AG04450 (cell line): Measurements from ENCODE around the gene ZYG11A. TPM values are rescaled to one million over a fixed set of nuclear protein-coding genes. Genes with fewer than 3 reads are reported as not detected.

Experiments used
- CTCF ChIA-PET: fragments of 300-600, 350-600 bp; formaldehyde crosslinking; extraction: SDS; loops from one replicate; lab custom pipeline; 2022; ENCODE audit warnings: antibody characterized with exemption, inconsistent platforms; lab: Charles Lee
- POLR2A ChIA-PET: fragments of 350-600 bp; formaldehyde crosslinking; extraction: SDS; loops from one replicate; lab custom pipeline; 2021; ENCODE audit warnings: antibody characterized with exemption, inconsistent platforms; lab: Yijun Ruan, JAX
- DNase-seq: peaks from one replicate; pipeline ENCODE4 v3.0.0-alpha.2; 2011; ENCODE audit warnings: low read depth, low spot score
- H3K27ac ChIP-seq: one replicate; pipeline ENCODE4 v1.5.1; 2012; ENCODE audit warnings: low read depth, low read length, control low read depth
- H3K27me3 ChIP-seq: one replicate; pipeline ENCODE4 v1.6.0; 2012; ENCODE audit warnings: low read length; ENCODE audit not compliant: control insufficient read depth, insufficient read depth
- H3K4me3 ChIP-seq: 2 replicates; pipeline ENCODE4 v1.5.1; 2011; ENCODE audit warnings: mild to moderate bottlenecking, low read depth, low read length, control low read depth
- H3K9me3 ChIP-seq: 2 replicates; pipeline ENCODE4 v1.5.1; 2012; ENCODE audit warnings: low read length; ENCODE audit not compliant: control insufficient read depth, insufficient read depth
- CTCF ChIP-seq: IDR thresholded peaks from 2 replicates; pipeline ENCODE4 v1.5.1; 2011; ENCODE audit warnings: low read depth, low read length, control low read depth, inconsistent platforms
- polyA plus RNA-seq: library from polyadenylated mRNA; depleted of rRNA; stranded (reverse); fragments of >200 nt; gene quantifications from 2 replicates; pipeline ENCODE4 v1.2.3, GENCODE V29; 2011

The ZYG11A gene
- polyA plus RNA-seq, 1 experiment = 1.1 TPM

- H3K27ac ChIP-seq = no peak overlapping the region
- TF ChIP-seq CTCF = no peak
- H3K4me3 ChIP-seq = no peak overlapping the region
- no peak for DNase-seq
- CTCF ChIA-PET = no interaction called here
- H3K9me3 ChIP-seq = no peaks in the 10 kb centered on the region; the same call in 1 of the 2 replicates
- H3K27me3 ChIP-seq = no peaks in the 10 kb centered on the region
- POLR2A ChIA-PET = no interaction called here
These were observed 5.9 kb downstream of the ZYG11A start for GRCh38 chr1:52848423-52848822.

- DNase-seq = no peak
- H3K27ac ChIP-seq = no peak overlapping the region
- no peak for TF ChIP-seq CTCF
- POLR2A ChIA-PET = no interaction called here
- no peak overlapping the region for H3K4me3 ChIP-seq
- no peaks in the 10 kb centered on the region; the same call in 1 of the 2 replicates for H3K9me3 ChIP-seq
- no peaks in the 10 kb centered on the region for H3K27me3 ChIP-seq
- CTCF ChIA-PET = no interaction called here
These were observed 8.4 kb downstream of the ZYG11A start for GRCh38 chr1:52850951-52851350.

GRCh38 chr1:52852854-52853253 lies 10.3 kb downstream of the ZYG11A start:
- H3K4me3 ChIP-seq = no peak overlapping the region
- H3K27me3 ChIP-seq = no peaks in the 10 kb centered on the region
- H3K27ac ChIP-seq = no peak overlapping the region
- ChIA-PET CTCF (no interaction called here), POLR2A (no interaction called here)
- no peak for DNase-seq
- TF ChIP-seq CTCF = no peak
- H3K9me3 ChIP-seq = no peaks in the 10 kb centered on the region; the same call in 1 of the 2 replicates

- DNase-seq = no peak
- TF ChIP-seq CTCF = no peak
- Histone ChIP-seq H3K9me3 (no peaks in the 10 kb centered on the region), H3K27me3 (no peaks in the 10 kb centered on the region), H3K27ac (no peak overlapping the region), H3K4me3 (no peak overlapping the region)
- ChIA-PET POLR2A (no interaction called here), CTCF (no interaction called here)
These were observed 13.0 kb downstream of the ZYG11A start for GRCh38 chr1:52855584-52855983.

- H3K27ac ChIP-seq = no peak overlapping the region
- DNase-seq = no peak
- no peaks in the 10 kb centered on the region for H3K9me3 ChIP-seq
- H3K4me3 ChIP-seq = no peak overlapping the region
- no peak for TF ChIP-seq CTCF
- ChIA-PET POLR2A (no interaction called here), CTCF (no interaction called here)
- no peaks in the 10 kb centered on the region for H3K27me3 ChIP-seq
These were observed 13.5 kb downstream of the ZYG11A start for GRCh38 chr1:52856026-52856425.
